Pancreas (tissue), 10 donors: ENCODE results near the gene DOCK1. TPM values are rescaled to one million over a fixed set of nuclear protein-coding genes. Genes with fewer than 3 reads are reported as not detected.
A peak's percentile ranks its signal among the peaks of the same experiment; 100 is the strongest.

Experiments used
- ATAC-seq, 4 donors: fragments of 200-7000 bp; cut with Tn5 transposase; one replicate each; pipeline versions ENCODE4 v1.8.0 to v1.9.1; 2020; ENCODE audit warnings: mild to moderate bottlenecking in 4 of 4, moderate library complexity in 4 of 4
- DNase-seq, 6 donors: peaks; one replicate each; pipeline ENCODE4 v3.0.0-alpha.2; 2020
- FAIRE-seq: peaks from 2 replicates; lab custom pipeline; 2012; peaks lifted over from hg19 to GRCh38; lab: Jason Lieb, UNC
- H3K27ac ChIP-seq, 4 donors: fragments of 200-600 bp; sonication (generic); 1 replicate in 3 of 4; 2 replicates in 1 of 4; pipeline versions ENCODE4 v1.5.0 to v1.8.0; 2020
- H3K27me3 ChIP-seq, 4 donors: fragments of 200-600 bp; one replicate each; pipeline ENCODE4 v1.8.0; 2021
- H3K36me3 ChIP-seq, 3 donors: fragments of 200-600 bp; sonication (generic) in 1 of 3; one replicate each; pipeline versions ENCODE4 v1.5.0 to v1.8.0; 2020 to 2021
- H3K4me1 ChIP-seq, 3 donors: fragments of 200-600 bp; one replicate each; pipeline ENCODE4 v1.8.0; 2021
- H3K4me3 ChIP-seq, 4 donors: fragments of 200-600 bp; sonication (generic) in 2 of 4; one replicate each; pipeline versions ENCODE4 v1.5.0 to v1.8.0; 2020 to 2021
- H3K9me3 ChIP-seq, 4 donors: fragments of 200-600 bp; one replicate each; pipeline ENCODE4 v1.8.0; 2021
- WGBS, 2 donors: extraction: QIAGEN DNeasy Blood & Tissue Kit; methylation state at CpG; one replicate each; pipeline ENCODE4 v1.1.7; 2013; 5-methylcytosine and 5-hydroxymethylcytosine counted together
- intact Hi-C, 3 donors: fragments of 100-400 bp; cut with DNase I; formaldehyde crosslinking; loops; one replicate each; pipeline versions ENCODE4 v1.11.1 to v1.14.2; 2022
- polyA plus RNA-seq, 2 donors: library from polyadenylated mRNA; stranded (reverse); fragments of 200-250 nt; gene quantifications; one replicate each; pipeline ENCODE4 v1.2.3, GENCODE V29; 2013
- total RNA-seq, 6 donors: library from RNA; stranded (reverse); fragmentation: NEBNext Ultra II Directional in 4 of 6; extraction: Animal tissue kit (Norgen Biotek cat#: 25700) in 4 of 6; gene quantifications; one replicate each; pipeline versions ENCODE4 v1.2.1 to v1.2.4, GENCODE V29; 2021 to 2023
- TF ChIP-seq, protein P1 (sequence below), 4 donors: fragments of 200-600 bp; sonication (generic) in 3 of 4; IDR thresholded peaks; one replicate each; pipeline versions ENCODE4 v1.5.0 to v1.8.0; 2021; ENCODE audit warnings: antibody characterized with exemption in 4 of 4
- donor health status: healthy with polysubstance abuse.
- donor health status: DM: no; HTN: no; CAD: no; lungs with moderate emphysema.
- donor health status: DM: no; HTN: no; CAD: no.
- donor health status: control.
- donor health status: control.
- donor health status: Bipolar disorder and iron deficiency.
- donor health status: DM: yes; HTN: yes; CAD: no.
- donor health status: DM: no; HTN: no; CAD: no.
- donor health status: DM: no; HTN: no; CAD: no.
- donor health status: DM: yes; HTN: yes; CAD: no.

The DOCK1 gene
- total and polyA plus RNA-seq, 8 donors, result 12.1 to 38.6 (median 24.2) TPM

- Histone ChIP-seq H3K9me3 (no peaks in the 10 kb centered on the region), H3K4me3 (no peak overlapping the region), H3K27ac (no peak overlapping the region), H3K36me3 (no peaks in the 10 kb centered on the region), H3K4me1 (no peaks in the 10 kb centered on the region), H3K27me3 (no peaks in the 10 kb centered on the region)
- DNase-seq (no peak), FAIRE-seq (no peak), ATAC-seq (peak in 1 of 4 donors; percentile 8)
- intact Hi-C loops, result no loop called here
- TF ChIP-seq, protein P1, sequence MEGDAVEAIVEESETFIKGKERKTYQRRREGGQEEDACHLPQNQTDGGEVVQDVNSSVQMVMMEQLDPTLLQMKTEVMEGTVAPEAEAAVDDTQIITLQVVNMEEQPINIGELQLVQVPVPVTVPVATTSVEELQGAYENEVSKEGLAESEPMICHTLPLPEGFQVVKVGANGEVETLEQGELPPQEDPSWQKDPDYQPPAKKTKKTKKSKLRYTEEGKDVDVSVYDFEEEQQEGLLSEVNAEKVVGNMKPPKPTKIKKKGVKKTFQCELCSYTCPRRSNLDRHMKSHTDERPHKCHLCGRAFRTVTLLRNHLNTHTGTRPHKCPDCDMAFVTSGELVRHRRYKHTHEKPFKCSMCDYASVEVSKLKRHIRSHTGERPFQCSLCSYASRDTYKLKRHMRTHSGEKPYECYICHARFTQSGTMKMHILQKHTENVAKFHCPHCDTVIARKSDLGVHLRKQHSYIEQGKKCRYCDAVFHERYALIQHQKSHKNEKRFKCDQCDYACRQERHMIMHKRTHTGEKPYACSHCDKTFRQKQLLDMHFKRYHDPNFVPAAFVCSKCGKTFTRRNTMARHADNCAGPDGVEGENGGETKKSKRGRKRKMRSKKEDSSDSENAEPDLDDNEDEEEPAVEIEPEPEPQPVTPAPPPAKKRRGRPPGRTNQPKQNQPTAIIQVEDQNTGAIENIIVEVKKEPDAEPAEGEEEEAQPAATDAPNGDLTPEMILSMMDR (IDR thresholded peaks at IDR 0.05), result no peak
- 91 to 97% methylated on average over 10 of the region's 10 CpGs for WGBS, 2 donors
These were observed 321.8 kb downstream of the DOCK1 start for GRCh38 chr10:127227027-127227426.

- FAIRE-seq (no peak), DNase-seq (no peak), ATAC-seq (peak; percentile 85 to 91 (median 86))
- no peaks in the 10 kb centered on the region for H3K9me3 ChIP-seq
- H3K4me3 ChIP-seq, result no peak overlapping the region
- H3K4me1 ChIP-seq, result no peaks in the 10 kb centered on the region
- TF ChIP-seq, protein P1 (IDR thresholded peaks at IDR 0.05), result no peak
- H3K36me3 ChIP-seq, result no peaks in the 10 kb centered on the region
- 29 to 32% methylated on average over 1 of the region's 1 CpG for whole genome bisulfite sequencing, 2 donors
- no peaks in the 10 kb centered on the region for H3K27me3 ChIP-seq
- intact Hi-C loops, result no loop called here
- H3K27ac ChIP-seq, result no peak overlapping the region
These were observed 322.4 kb downstream of the DOCK1 start for GRCh38 chr10:127227663-127228062.

- 42 to 48% methylated on average over 12 of the region's 12 CpGs for WGBS, 2 donors
These were observed 323.1 kb downstream of the DOCK1 start for GRCh38 chr10:127228195-127228787.

DNA sequence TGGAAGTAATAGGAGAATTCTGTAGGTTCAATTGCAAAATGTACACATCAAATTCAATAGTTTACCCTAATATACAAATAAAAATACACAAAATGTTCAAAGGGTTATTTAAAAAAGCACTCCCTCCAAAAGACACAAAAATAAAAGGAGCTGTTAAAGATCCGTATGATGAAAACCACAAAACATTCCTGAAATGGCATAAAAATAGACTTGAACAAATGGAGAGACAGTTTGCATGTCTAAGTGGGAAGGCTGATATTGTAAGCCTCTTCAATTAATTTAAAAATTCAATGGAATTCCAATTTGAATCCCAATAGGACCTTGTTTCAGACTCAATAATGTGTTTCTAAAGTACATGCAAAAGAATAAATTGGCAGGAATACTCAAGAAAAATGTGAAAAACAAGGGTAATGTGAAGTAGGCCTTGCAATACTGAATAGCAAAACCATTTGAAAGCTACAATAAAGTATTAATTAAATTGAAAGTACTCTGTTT, 329.1 kb downstream of the DOCK1 start:
- Histone ChIP-seq H3K27ac (no peak overlapping the region), H3K4me1 (no peaks in the 10 kb centered on the region), H3K4me3 (no peak overlapping the region), H3K36me3 (no peaks in the 10 kb centered on the region), H3K27me3 (no peaks in the 10 kb centered on the region), H3K9me3 (no peaks in the 10 kb centered on the region)
- FAIRE-seq (no peak), ATAC-seq (no peak), DNase-seq (no peak)
- TF ChIP-seq, protein P1 (IDR thresholded peaks at IDR 0.05), result no peak
- 86 to 89% methylated on average over 1 of the region's 1 CpG for WGBS, 2 donors
- intact Hi-C loops, result no loop called here

More at GRCh38 chr10:127228195-127228787, 323.1 kb downstream of the DOCK1 start:
- H3K27me3 ChIP-seq, result no peaks in the 10 kb centered on the region
- no peaks in the 10 kb centered on the region for H3K4me1 ChIP-seq
- no peaks in the 10 kb centered on the region for H3K36me3 ChIP-seq
- H3K27ac ChIP-seq, result no peak overlapping the region
- intact Hi-C loops, result no loop called here
- ATAC-seq, result peak in 3 of 4 donors; percentile 43 to 49 (median 44)
- no peak overlapping the region for H3K4me3 ChIP-seq
- TF ChIP-seq, protein P1 (IDR thresholded peaks at IDR 0.05), result no peak
- DNase-seq, result no peak
- H3K9me3 ChIP-seq, result no peaks in the 10 kb centered on the region
- FAIRE-seq, result no peak

GRCh38 chr10:127236266-127236665, 331.0 kb downstream of the DOCK1 start:
- no peaks in the 10 kb centered on the region for H3K27me3 ChIP-seq
- no peak for ATAC-seq
- intact Hi-C loops, result no loop called here
- TF ChIP-seq, protein P1 (IDR thresholded peaks at IDR 0.05), result no peak
- FAIRE-seq, result no peak
- H3K9me3 ChIP-seq, result no peaks in the 10 kb centered on the region
- H3K4me1 ChIP-seq, result no peaks in the 10 kb centered on the region
- no peaks in the 10 kb centered on the region for H3K36me3 ChIP-seq
- H3K4me3 ChIP-seq, result no peak overlapping the region
- no peak for DNase-seq
- no peak overlapping the region for H3K27ac ChIP-seq
- WGBS, 2 donors, result 70 to 77% methylated on average over 3 of the region's 3 CpGs
